Breast epithelium (tissue), 4 donors: ENCODE data around the gene TNNT2. TPM values are rescaled to one million over a fixed set of nuclear protein-coding genes. Genes with fewer than 3 reads are reported as not detected.

Experiments used
- DNase-seq, 2 donors: peaks; one replicate each; pipeline ENCODE4 v3.0.0-alpha.2; 2019; ENCODE audit warnings: low spot score in 2 of 2
- H3K27ac ChIP-seq, 2 donors: fragments of 200-600 bp; sonication (generic) in 1 of 2; one replicate each; pipeline ENCODE4 v1.5.1; 2016 to 2019; ENCODE audit warnings: mild to moderate bottlenecking in 1 of 2
- H3K27me3 ChIP-seq, 2 donors: fragments of 200-600 bp; sonication (generic) in 1 of 2; one replicate each; pipeline versions ENCODE4 v1.5.1 to v1.6.0; 2017 to 2019; ENCODE audit warnings: control low read depth in 1 of 2, mild to moderate bottlenecking in 1 of 2
- H3K36me3 ChIP-seq: fragments of 200-600 bp; one replicate; pipeline ENCODE4 v1.5.1; 2019
- H3K4me1 ChIP-seq, 2 donors: fragments of 200-600 bp; sonication (generic); one replicate each; pipeline ENCODE4 v1.5.1; 2016 to 2019; ENCODE audit warnings: control low read depth in 1 of 2
- H3K4me3 ChIP-seq, 3 donors: fragments of 200-600 bp; sonication (generic); 1 replicate in 2 of 3; 2 replicates in 1 of 3; pipeline ENCODE4 v1.5.1; 2016 to 2019; ENCODE audit warnings: mild to moderate bottlenecking in 3 of 3, moderate library complexity in 2 of 3
- H3K9me3 ChIP-seq, 2 donors: fragments of 200-600 bp; sonication (generic) in 1 of 2; one replicate each; pipeline ENCODE4 v1.5.1; 2016 to 2019; ENCODE audit warnings: control low read depth in 1 of 2
- POLR2A ChIP-seq: fragments of 450-650 bp; IDR thresholded peaks from one replicate; pipeline ENCODE4 v1.6.1; 2016; ENCODE audit warnings: antibody characterized with exemption, mild to moderate bottlenecking, moderate library complexity
- POLR2AphosphoS5 ChIP-seq, 3 donors: sonication (generic); formaldehyde crosslinking; IDR thresholded peaks; one replicate each; pipeline ENCODE4 v1.6.1; 2017; ENCODE audit warnings: antibody characterized with exemption in 3 of 3
- intact Hi-C: fragments of 100-400 bp; cut with DNase I; formaldehyde crosslinking; loops from one replicate; pipeline ENCODE4 v1.15.1; 2023; ENCODE audit warnings: low total_unique reads
- total RNA-seq, 3 donors: library from RNA; depleted of rRNA; stranded (reverse); fragments of >200 nt; gene quantifications; one replicate each; pipeline ENCODE4 v1.1.0, GENCODE V29; 2016
- TF ChIP-seq, protein P1 (sequence below), 3 donors: fragments of 450-650 bp; IDR thresholded peaks; one replicate each; pipeline ENCODE4 v1.5.1; 2016 to 2017; ENCODE audit warnings: antibody characterized with exemption in 3 of 3, mild to moderate bottlenecking in 3 of 3, moderate library complexity in 3 of 3

Gene TNNT2
- total RNA-seq, 3 donors from 2014 or later, result 1.3 to 2.6 TPM; not detected in 1

DNA sequence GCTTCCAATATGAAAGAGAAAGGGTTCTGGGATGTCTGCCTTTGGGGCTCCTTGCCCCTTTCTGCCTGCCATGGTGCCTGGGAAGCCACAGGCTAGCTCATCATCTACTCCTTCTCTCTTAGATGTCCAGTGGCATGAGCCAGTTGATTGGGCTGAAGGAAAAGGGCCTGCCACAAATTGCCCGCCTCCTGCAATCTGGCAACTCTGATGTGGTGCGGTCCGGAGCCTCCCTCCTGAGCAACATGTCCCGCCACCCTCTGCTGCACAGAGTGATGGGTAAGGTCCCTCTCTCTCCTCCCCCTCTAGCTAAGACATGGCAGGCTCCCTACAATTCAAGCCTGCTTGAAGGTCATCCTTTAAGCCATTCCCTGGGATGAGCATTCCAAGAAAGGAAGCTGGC, 53.2 kb downstream of the TNNT2 start:
- intact Hi-C loops, result no loop called here

DNA sequence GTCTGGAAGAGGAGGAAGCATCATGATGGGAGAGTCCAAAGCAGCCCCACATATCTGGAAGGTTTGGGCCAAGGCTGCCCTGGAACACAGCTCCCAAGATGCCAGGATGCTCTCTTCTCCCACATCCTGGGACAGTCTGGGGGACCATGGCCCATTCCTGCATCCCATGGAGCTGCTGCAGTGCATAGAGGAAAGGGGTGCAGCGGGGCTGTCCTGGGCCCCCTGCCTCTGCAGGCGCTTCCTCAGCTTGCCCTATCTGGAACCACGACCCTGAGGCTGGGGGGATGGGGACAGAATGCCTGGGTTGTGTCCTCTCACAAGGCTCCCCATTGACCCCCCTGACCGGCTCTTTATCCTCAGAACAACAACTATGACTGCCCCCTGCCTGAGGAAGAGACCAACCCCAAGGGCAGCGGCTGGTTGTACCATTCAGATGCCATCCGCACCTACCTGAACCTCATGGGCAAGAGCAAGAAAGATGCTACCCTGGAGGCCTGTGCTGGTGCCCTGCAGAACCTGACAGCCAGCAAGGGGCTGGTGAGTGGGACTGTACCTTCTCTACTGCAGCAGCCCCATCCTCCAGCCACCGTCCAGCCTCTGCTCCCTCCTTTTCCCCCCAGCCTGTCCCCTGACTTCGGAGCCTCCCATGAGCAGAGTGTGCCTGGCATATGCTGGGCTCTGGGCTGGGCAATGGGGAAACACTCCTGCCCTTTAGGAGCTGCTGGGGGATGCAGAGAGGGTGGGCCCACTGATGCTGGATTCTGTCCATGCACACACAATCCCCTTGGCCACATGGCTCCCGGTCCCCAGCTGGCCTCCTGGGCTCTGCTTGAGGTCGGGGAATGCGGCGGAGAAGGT, 54.6 kb downstream of the TNNT2 start:
- Histone ChIP-seq H3K9me3 (no peaks in the 10 kb centered on the region), H3K4me1 (no peaks in the 10 kb centered on the region), H3K4me3 (no peak overlapping the region), H3K27ac (no peak overlapping the region), H3K36me3 (no peaks in the 10 kb centered on the region), H3K27me3 (no peaks in the 10 kb centered on the region)
- no peak for DNase-seq
- TF ChIP-seq, protein P1, sequence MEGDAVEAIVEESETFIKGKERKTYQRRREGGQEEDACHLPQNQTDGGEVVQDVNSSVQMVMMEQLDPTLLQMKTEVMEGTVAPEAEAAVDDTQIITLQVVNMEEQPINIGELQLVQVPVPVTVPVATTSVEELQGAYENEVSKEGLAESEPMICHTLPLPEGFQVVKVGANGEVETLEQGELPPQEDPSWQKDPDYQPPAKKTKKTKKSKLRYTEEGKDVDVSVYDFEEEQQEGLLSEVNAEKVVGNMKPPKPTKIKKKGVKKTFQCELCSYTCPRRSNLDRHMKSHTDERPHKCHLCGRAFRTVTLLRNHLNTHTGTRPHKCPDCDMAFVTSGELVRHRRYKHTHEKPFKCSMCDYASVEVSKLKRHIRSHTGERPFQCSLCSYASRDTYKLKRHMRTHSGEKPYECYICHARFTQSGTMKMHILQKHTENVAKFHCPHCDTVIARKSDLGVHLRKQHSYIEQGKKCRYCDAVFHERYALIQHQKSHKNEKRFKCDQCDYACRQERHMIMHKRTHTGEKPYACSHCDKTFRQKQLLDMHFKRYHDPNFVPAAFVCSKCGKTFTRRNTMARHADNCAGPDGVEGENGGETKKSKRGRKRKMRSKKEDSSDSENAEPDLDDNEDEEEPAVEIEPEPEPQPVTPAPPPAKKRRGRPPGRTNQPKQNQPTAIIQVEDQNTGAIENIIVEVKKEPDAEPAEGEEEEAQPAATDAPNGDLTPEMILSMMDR (IDR thresholded peaks at IDR 0.05), result no peak
- intact Hi-C loops, result no loop called here

More for the DNA sequence above, 53.2 kb downstream of the TNNT2 start:
- Histone ChIP-seq H3K36me3 (no peaks in the 10 kb centered on the region), H3K9me3 (no peaks in the 10 kb centered on the region), H3K27me3 (no peaks in the 10 kb centered on the region), H3K27ac (no peak overlapping the region), H3K4me1 (no peaks in the 10 kb centered on the region), H3K4me3 (no peak overlapping the region)
- TF ChIP-seq POLR2A, result no peak
- TF ChIP-seq POLR2AphosphoS5 (IDR thresholded peaks at IDR 0.05), result no peak
- TF ChIP-seq, protein P1 (IDR thresholded peaks at IDR 0.05), result no peak
- DNase-seq, result no peak

DNA sequence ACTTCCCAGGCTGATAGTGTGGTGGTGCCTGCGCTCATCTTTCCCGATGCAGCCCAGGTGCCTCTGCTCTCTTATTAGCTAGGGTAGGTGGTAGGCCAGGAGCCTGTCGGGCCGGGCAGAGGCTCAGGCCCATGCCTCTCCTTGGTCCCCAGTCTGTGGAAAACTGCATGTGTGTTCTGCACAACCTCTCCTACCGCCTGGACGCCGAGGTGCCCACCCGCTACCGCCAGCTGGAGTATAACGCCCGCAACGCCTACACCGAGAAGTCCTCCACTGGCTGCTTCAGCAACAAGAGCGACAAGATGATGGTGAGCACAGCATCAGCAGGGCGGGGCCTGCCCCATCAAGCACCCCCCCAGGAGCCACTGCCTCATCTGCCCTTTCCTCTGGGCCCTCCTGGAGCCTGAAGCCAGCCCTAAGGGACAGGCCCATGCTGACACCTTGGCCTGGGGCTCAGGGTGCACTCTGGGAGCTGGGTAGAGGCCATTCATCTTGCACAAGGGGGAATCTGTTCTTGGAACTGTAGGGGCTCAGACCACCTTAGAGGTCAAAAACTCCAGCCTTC, 55.6 kb downstream of the TNNT2 start:
- TF ChIP-seq POLR2A, result no peak
- TF ChIP-seq, protein P1 (IDR thresholded peaks at IDR 0.05), result no peak
- no peak for TF ChIP-seq POLR2AphosphoS5 (IDR thresholded peaks at IDR 0.05)
- no peaks in the 10 kb centered on the region for H3K9me3 ChIP-seq
- H3K4me3 ChIP-seq, result no peak overlapping the region
- intact Hi-C loops, result no loop called here
- no peaks in the 10 kb centered on the region for H3K4me1 ChIP-seq
- H3K36me3 ChIP-seq, result no peaks in the 10 kb centered on the region
- H3K27me3 ChIP-seq, result no peaks in the 10 kb centered on the region
- H3K27ac ChIP-seq, result no peak overlapping the region
- DNase-seq, result no peak

DNA sequence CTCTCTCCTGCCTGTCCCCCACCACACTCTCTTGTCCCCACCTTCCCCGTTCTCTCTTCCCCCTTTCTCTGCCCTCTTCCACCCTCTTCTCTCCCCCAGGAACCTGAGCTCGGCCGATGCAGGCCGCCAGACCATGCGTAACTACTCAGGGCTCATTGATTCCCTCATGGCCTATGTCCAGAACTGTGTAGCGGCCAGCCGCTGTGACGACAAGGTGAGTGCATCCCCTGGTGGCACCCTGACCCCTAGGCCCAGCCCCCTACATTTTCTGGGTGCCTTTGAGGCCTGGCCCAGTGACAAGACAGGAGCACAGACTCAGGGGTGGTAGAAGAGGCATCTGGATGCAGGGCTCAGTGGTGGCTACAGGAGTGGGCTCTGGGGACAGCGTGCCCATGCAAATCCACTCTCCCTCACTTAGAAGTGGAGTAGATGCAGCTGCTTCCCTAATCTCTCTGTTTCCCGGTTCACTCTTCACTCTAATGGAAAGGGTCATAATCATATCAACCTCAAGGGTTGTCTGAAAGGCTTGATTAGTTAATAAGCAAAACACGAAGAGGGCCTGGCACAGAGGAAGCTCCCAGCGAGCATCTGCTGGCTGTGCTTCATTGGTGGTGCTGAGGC, 57.2 kb downstream of the TNNT2 start:
- no peaks in the 10 kb centered on the region for H3K36me3 ChIP-seq
- H3K27me3 ChIP-seq, result no peaks in the 10 kb centered on the region
- no peak overlapping the region for H3K27ac ChIP-seq
- intact Hi-C loops, result no loop called here
- TF ChIP-seq POLR2AphosphoS5 (IDR thresholded peaks at IDR 0.05), result no peak
- TF ChIP-seq POLR2A, result no peak
- TF ChIP-seq, protein P1 (IDR thresholded peaks at IDR 0.05), result no peak
- no peak overlapping the region for H3K4me3 ChIP-seq
- DNase-seq, result no peak
- no peaks in the 10 kb centered on the region for H3K9me3 ChIP-seq
- no peaks in the 10 kb centered on the region for H3K4me1 ChIP-seq

DNA sequence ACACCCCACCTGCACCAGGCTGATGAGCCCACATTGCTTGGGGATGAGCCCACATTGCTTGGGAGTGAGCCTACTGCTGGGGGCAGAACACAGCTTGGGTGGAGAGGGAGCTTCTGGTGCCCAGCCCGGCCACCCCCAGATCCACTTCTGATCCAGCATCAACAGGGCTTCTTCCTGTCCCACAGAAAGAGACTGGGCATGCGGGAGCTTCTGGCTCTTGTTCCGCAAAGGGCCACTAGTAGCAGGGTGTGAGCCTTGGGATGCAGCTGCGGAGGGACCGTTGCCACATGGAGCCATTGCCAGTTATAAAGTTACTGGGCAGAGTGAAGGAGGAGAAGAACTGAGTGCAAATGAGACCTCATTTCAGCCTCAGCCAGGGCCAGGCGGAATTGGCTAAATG, 57.8 kb downstream of the TNNT2 start:
- no peak overlapping the region for H3K4me3 ChIP-seq
- H3K36me3 ChIP-seq, result no peaks in the 10 kb centered on the region
- DNase-seq, result no peak
- H3K9me3 ChIP-seq, result no peaks in the 10 kb centered on the region
- intact Hi-C loops, result no loop called here
- no peaks in the 10 kb centered on the region for H3K4me1 ChIP-seq
- H3K27me3 ChIP-seq, result no peaks in the 10 kb centered on the region
- TF ChIP-seq, protein P1 (IDR thresholded peaks at IDR 0.05), result no peak
- TF ChIP-seq POLR2AphosphoS5 (IDR thresholded peaks at IDR 0.05) (no peak), POLR2A (no peak)
- H3K27ac ChIP-seq, result no peak overlapping the region
